ENCODE data around the gene HNRNPUL1. TPM values are rescaled to one million over a fixed set of nuclear protein-coding genes. Genes with fewer than 3 reads are reported as not detected.

HNRNPUL1 gene
- total RNA-seq, 1 donor from 2014 or later = 244 TPM

- Mint-ChIP-seq H3K4me3 (peak overlapping the region; percentile 55), H3K4me1 (peaks cover 73% of the 10 kb centered on the region), H3K36me3 (ENCODE audit: low read depth) (peaks cover 48% of the 10 kb centered on the region), H3K27ac (peak overlapping the region; percentile 93), H3K27me3 (no peaks in the 10 kb centered on the region), H3K9me3 (no peaks in the 10 kb centered on the region)
- ChIA-PET POLR2A (interaction anchor here (0.6 to 6.2 kb wide), 14 partner anchors 18 to 550 kb away, joined by 3 to 119 read pairs (median 6); partner anchors contain the start of genes B9D2, CCDC97, DMAC2 and HNRNPUL1), CTCF (interaction anchor here (1.2 to 2.2 kb wide), 3 partner anchors 18 to 25 kb away, joined by 4 to 18 read pairs (median 4); partner anchors contain the start of gene TGFB1)
- TF ChIP-seq CTCF (IDR thresholded peaks at IDR 0.05) = no peak
- ATAC-seq (ENCODE audit: low read depth) (no peak), DNase-seq (no peak)
- intact Hi-C loops (cut with micrococcal nuclease) = loop anchor here (1.0 kb wide), 3 partner anchors 24 to 70 kb away; partner anchors contain the start of genes BCKDHA and EXOSC5
Observed at GRCh38 chr19:41327076-41327575, 63.0 kb downstream of the HNRNPUL1 start.

- Mint-ChIP-seq H3K36me3 (ENCODE audit: low read depth) (peaks cover 49% of the 10 kb centered on the region), H3K9me3 (no peaks in the 10 kb centered on the region), H3K27me3 (no peaks in the 10 kb centered on the region), H3K4me1 (peaks cover 70% of the 10 kb centered on the region), H3K4me3 (peak overlapping the region; percentile 77), H3K27ac (peak overlapping the region; percentile 91)
- ATAC-seq (ENCODE audit: low read depth) = peak; percentile 71
- intact Hi-C loops (cut with micrococcal nuclease) = loop anchor here (1.0 kb wide), 3 partner anchors 24 to 70 kb away; partner anchors contain the start of genes BCKDHA and EXOSC5
- no peak for TF ChIP-seq CTCF (IDR thresholded peaks at IDR 0.05)
- peak; percentile 77 for DNase-seq
- CTCF ChIA-PET = interaction anchor here (1.2 to 2.2 kb wide), 3 partner anchors 19 to 25 kb away, joined by 4 to 18 read pairs (median 4); partner anchors contain the start of gene TGFB1
- POLR2A ChIA-PET = interaction anchor here (0.6 to 6.2 kb wide), 13 partner anchors 18 to 550 kb away, joined by 3 to 119 read pairs (median 6); partner anchors contain the start of genes B9D2, CCDC97, DMAC2 and HNRNPUL1
Observed at GRCh38 chr19:41327576-41328156, 63.5 kb downstream of the HNRNPUL1 start.

GRCh38 chr19:41328157-41328841 is 64.1 kb downstream of the HNRNPUL1 start:
- CTCF ChIA-PET = interaction anchor here (0.6 to 2.2 kb wide), 4 partner anchors 12 to 27 kb away, joined by 3 to 18 read pairs (median 4); partner anchors contain the start of gene TGFB1
- intact Hi-C loops (cut with micrococcal nuclease) = no loop called here
- H3K36me3 Mint-ChIP-seq (ENCODE audit: low read depth) = peaks cover 45% of the 10 kb centered on the region
- no peaks in the 10 kb centered on the region for H3K9me3 Mint-ChIP-seq
- H3K27me3 Mint-ChIP-seq = no peaks in the 10 kb centered on the region
- H3K4me3 Mint-ChIP-seq = peak overlapping the region; percentile 77
- POLR2A ChIA-PET = interaction anchor here (0.5 to 6.2 kb wide), 12 partner anchors 11 to 551 kb away, joined by 3 to 119 read pairs (median 6); partner anchors contain the start of genes B9D2, CCDC97, HNRNPUL1 and TGFB1
- ATAC-seq (ENCODE audit: low read depth) (peak; percentile 4), DNase-seq (no peak)
- TF ChIP-seq CTCF (IDR thresholded peaks at IDR 0.05) = no peak
- peaks cover 66% of the 10 kb centered on the region for H3K4me1 Mint-ChIP-seq
- peak overlapping the region; percentile 91 for H3K27ac Mint-ChIP-seq

GRCh38 chr19:41328842-41329225 is 64.7 kb downstream of the HNRNPUL1 start:
- no peaks in the 10 kb centered on the region for H3K9me3 Mint-ChIP-seq
- CTCF ChIA-PET = interaction anchor here (0.6 to 1.2 kb wide), 2 partner anchors 11 to 27 kb away, joined by 3 read pairs; no protein-coding TSS in a partner anchor
- H3K27ac Mint-ChIP-seq = peak overlapping the region; percentile 91
- no peak for TF ChIP-seq CTCF (IDR thresholded peaks at IDR 0.05)
- POLR2A ChIA-PET = interaction anchor here (0.5 to 6.2 kb wide), 9 partner anchors 9 to 576 kb away, joined by 3 to 119 read pairs (median 8); partner anchors contain the start of genes B9D2, HNRNPUL1 and TGFB1
- no peaks in the 10 kb centered on the region for H3K27me3 Mint-ChIP-seq
- H3K4me1 Mint-ChIP-seq = peaks cover 65% of the 10 kb centered on the region
- DNase-seq (no peak), ATAC-seq (ENCODE audit: low read depth) (no peak)
- peaks cover 47% of the 10 kb centered on the region for H3K36me3 Mint-ChIP-seq (ENCODE audit: low read depth)
- intact Hi-C loops (cut with micrococcal nuclease) = no loop called here
- H3K4me3 Mint-ChIP-seq = peak overlapping the region; percentile 77

Measured in activated B cell treated with CpG ODN at 0.5 μM for 24 hours (primary cell).